Stimulated activated CD4-positive, alpha-beta T cell treated with anti-CD3 and anti-CD28 coated beads, Interleukin-4, amount 100 ng/mL, for 48 hours (primary cell): ENCODE measurements around the gene GPX8.
A peak's percentile ranks its signal among the peaks of the same experiment; 100 is the strongest.

Experiments used
- DNase-seq, 2 donors: peaks; one replicate each; pipeline ENCODE4 v3.0.0-alpha.2; 2020; ENCODE audit warnings: low read depth in 2 of 2

GPX8 gene

DNA sequence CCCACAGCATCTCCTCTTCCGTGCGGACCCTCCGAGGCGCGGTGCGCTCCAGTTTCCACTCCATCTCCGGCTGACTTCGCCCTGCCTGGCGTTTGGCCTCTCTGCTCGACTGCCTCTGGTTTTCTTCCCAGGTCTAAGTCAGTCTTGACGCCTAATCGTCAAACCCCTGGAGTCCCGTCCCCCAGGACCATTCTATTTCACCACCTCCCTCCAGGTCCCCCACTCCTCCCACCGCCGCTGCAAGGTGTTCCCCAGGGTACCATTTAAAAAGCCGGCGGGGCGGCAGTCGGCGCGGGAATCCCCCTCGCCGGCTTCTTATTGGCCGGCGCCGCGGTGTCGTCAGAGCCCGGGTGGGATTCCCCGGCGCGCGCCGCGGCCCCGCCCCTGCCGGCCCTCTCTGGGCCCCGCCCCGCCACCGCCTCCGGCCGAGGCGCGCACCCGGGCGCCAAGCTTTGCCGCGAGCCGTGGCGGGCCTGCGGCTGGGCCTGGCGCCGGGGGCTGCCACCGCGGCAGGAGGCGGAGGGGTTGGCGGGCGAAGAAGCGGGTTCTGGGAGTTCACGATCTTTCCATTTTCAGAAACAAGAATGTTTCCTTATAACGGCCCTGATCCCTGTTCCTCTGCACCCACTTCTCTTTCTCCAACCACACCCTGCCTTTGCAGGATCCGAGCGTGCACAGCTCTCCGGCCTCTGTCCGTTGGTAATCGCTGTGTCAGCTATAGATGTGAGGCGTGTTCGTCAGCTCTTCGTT is 13.1 kb downstream of the GPX8 start, which contains the start of gene CDC20B:
Gene CDC20B, minus strand, starts transcription at position 241 of the 750 bp plus-strand sequence. Its CDS starts 177 bp downstream, at position 64.
- DNase-seq: peak; percentile 67 to 73

DNA sequence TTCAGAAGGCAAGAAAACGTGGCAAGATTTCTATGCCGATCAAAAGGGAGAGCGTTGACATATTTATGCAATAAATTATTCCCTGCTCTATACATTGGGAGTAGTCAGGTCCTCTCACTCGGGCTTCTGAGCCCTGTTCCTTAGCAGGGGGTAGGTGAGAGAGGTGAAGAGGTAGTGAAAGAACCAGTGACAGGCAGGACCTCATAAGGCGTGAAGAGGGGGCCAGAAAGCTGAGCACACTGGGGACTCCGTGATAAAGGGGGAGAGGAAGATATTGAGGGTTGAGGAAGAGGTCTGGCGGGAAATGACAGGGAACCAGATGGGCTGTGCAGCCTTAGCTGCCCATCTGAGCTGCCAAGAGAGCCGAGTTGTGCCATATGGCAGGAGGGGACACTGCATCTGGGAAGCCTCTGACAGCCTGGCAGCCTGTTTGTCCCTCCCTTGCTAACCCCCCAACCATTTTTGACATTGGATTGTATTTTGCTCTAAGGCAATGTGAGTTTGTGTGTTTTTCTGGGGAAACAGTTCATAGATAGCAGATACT is 13.8 kb downstream of the GPX8 start:
- no peak for DNase-seq

GRCh38 chr5:55175781-55176175 is 15.8 kb downstream of the GPX8 start:
- no peak for DNase-seq

- no peak for DNase-seq
Measured at GRCh38 chr5:55176176-55176818, 16.3 kb downstream of the GPX8 start.

DNA sequence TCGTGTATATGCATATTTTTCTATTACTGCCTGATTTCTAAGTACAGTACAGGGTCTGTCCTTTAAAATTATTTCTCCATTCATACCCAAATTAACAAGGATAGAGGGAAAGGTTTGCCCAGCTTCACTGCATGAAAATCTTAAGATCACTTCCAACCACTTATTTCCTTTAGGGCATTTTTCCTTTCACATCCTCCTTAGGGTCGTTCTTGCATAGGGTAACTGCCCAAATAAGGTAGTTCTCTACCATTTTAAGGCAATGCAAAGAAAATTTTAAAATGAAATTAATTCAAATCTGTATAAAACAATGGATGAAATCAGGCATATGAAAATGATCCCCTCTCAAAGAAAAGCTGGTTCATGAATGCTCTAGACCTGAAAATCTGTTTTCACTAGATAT is 17.1 kb downstream of the GPX8 start:
- no peak for DNase-seq

DNA sequence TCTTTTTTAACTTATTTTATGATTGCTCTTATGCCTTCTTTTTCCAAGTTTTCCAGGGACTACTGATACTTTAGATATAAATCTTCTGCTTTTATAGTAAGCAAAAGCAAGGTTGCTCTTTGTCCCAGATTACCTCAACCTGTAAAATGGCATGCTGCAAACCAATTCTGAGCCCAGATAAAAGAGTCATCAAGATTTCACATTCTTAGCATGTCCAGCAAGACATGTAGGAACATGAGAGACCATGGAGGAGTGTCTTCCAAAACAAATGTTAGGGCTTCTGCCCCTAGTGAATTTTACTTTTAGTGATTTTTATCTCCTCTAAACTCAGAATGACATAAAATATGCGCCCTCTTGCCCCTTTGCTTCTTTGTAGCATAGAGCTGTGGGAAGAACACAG is 20.0 kb downstream of the GPX8 start:
- no peak for DNase-seq

- DNase-seq: no peak
Measured at GRCh38 chr5:55187370-55187769, 27.4 kb downstream of the GPX8 start.

DNA sequence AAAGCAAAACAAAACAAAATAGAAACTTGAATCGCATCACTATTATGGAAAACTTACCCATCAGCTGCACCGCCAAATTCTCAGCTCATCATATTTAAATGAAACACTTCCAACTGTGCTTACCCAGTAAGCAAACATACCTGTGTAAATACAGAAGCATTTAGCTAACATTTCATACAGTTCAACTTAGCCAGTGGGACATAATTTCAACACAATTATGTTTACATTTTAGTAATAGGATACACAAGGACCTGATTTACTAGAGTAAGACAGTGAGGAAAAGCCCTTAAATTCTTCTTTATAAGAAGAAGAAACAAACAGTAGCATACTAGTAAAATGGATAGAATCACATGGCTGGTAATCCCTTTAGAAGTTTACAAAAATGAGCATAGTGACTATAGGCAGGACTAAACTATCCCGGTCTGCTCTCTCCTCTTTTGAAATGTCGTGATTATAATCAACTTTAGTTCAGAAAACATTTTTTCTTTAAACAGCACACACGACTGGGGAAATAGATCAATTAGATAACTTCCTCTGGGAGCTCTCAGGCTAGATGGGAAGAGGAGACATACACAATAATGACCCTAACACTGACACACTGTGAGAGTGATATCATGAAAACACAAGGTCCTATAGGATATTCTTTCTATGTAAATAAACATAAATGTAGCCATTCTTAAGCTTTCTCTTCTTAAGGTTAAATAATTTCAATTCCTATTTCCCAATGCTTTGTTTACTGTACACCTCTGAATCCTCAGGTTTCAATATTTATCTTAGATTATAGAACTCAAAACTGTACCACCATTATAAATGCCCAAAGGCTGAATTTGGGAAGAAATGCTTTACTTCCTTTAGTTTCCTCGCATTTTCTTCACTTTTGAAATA is 28.9 kb downstream of the GPX8 start:
- DNase-seq: no peak

- DNase-seq: no peak
Measured at GRCh38 chr5:55191165-55191564, 31.2 kb downstream of the GPX8 start.

- DNase-seq: no peak
Measured at GRCh38 chr5:55205001-55205400, 45.0 kb downstream of the GPX8 start.

DNA sequence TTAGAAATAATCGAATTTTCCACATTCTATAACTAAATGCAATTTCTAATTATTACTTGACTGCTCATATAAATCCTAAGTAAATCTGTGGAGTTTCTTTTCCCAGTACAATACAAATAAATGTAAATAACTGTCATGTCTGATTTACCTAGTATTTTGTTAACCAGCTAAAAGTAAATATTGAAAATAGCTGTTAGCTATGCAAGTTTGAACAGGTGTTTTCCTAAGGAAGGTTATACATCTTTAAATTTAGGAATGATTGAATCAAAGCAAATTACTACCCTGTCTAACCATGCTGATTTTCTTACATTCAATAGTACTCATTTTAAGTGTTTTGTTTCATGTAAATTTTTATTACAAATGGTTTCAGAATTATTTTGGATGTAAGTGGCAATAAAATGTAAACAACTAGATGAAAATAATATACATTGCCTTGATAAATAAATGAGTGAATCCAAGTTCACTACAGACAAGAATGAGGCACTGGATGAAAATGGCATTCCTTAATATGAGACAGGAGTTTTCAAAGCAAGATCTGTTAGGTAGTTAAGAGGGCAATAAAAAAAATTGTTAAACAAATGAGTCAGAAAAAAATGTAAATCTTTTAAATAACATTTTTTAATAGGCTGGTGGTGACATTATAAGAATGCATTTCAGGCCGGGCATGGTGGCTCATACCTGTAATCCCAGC is 51.4 kb downstream of the GPX8 start:
- no peak for DNase-seq
